Prostate gland (tissue), 2 donors: Measurements from ENCODE around the gene ANKRD50. TPM values are rescaled to one million over a fixed set of nuclear protein-coding genes. Genes with fewer than 3 reads are reported as not detected.
A peak's percentile ranks its signal among the peaks of the same experiment; 100 is the strongest.

Experiments
- DNase-seq: peaks from one replicate; pipeline ENCODE4 v3.0.0-alpha.2; 2019; ENCODE audit warnings: low spot score
- H3K27ac ChIP-seq, 2 donors: fragments of 200-600 bp; sonication (generic); 2 replicates each; pipeline ENCODE4 v1.5.1; 2017 to 2019
- H3K27me3 ChIP-seq: fragments of 200-600 bp; sonication (generic); replicated peaks from 2 replicates; pipeline ENCODE4 v1.5.1; 2019; ENCODE audit not compliant: insufficient read depth
- H3K36me3 ChIP-seq, 2 donors: fragments of 200-600 bp; sonication (generic); 1 replicate in 1 of 2; 2 replicates in 1 of 2; pipeline versions ENCODE4 v1.5.1 to v1.8.1; 2017 to 2019
- H3K4me1 ChIP-seq: fragments of 200-600 bp; sonication (generic); replicated peaks from 2 replicates; pipeline ENCODE4 v1.5.1; 2019
- H3K4me3 ChIP-seq, 2 donors: fragments of 200-600 bp; sonication (generic); 2 replicates each; pipeline ENCODE4 v1.5.1; 2017 to 2019
- H3K9me3 ChIP-seq: fragments of 200-600 bp; sonication (generic); 2 replicates; pipeline ENCODE4 v1.5.1; 2017
- POLR2A ChIP-seq: fragments of 450-650 bp; IDR thresholded peaks from one replicate; pipeline ENCODE4 v1.6.1; 2016; ENCODE audit warnings: antibody characterized with exemption, mild to moderate bottlenecking
- POLR2AphosphoS5 ChIP-seq: sonication (generic); formaldehyde crosslinking; IDR thresholded peaks from one replicate; pipeline ENCODE4 v1.6.1; 2017; ENCODE audit warnings: antibody characterized with exemption
- WGBS: methylation state at CpG from one replicate; pipeline ENCODE4 v1.1.5; 2018; 5-methylcytosine and 5-hydroxymethylcytosine counted together
- intact Hi-C: fragments of 100-400 bp; cut with DNase I; formaldehyde crosslinking; loops from one replicate; pipeline ENCODE4 v1.14.2; 2022
- total RNA-seq, 2 donors: library from RNA; depleted of rRNA; stranded (reverse); fragments of >200 nt; gene quantifications; one replicate each; pipeline ENCODE4 v1.1.0, GENCODE V29; 2016
- TF ChIP-seq, protein P1 (sequence below), 4 experiments: fragments of 200-600 bp in 2 of 4; fragments of 450-650 bp in 2 of 4; sonication (generic) in 2 of 4; IDR thresholded peaks; 1 replicate in 3 of 4; 2 replicates in 1 of 4; pipeline ENCODE4 v1.5.1; 2016 to 2019; ENCODE audit warnings: antibody characterized with exemption in 4 of 4, mild to moderate bottlenecking in 2 of 4, moderate library complexity in 2 of 4

ANKRD50 gene
- total RNA-seq, 2 donors from 2014 or later, result 28.7 to 33.8 TPM

DNA sequence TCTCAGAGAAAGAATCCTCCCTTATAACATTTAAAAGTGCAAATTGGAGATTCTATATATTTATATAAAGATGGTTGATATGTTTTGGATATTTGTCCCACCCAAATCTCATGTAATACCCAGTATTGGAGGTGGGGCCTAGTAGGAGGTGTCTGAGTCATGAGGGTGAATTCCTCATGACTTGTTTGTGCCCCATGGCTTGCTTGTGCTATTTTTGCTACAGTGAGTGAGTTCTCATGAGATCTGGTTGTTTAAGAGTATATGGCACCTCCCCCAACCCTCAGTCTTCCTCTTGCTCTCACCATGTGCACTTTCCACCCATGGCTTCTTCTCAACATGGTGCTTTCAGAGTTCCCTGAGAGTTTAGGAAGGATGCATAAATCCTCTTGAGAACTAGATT is 9.5 kb upstream of the ANKRD50 start:
- H3K9me3 ChIP-seq, result no peaks in the 10 kb centered on the region
- TF ChIP-seq POLR2AphosphoS5, result no peak
- TF ChIP-seq, protein P1, sequence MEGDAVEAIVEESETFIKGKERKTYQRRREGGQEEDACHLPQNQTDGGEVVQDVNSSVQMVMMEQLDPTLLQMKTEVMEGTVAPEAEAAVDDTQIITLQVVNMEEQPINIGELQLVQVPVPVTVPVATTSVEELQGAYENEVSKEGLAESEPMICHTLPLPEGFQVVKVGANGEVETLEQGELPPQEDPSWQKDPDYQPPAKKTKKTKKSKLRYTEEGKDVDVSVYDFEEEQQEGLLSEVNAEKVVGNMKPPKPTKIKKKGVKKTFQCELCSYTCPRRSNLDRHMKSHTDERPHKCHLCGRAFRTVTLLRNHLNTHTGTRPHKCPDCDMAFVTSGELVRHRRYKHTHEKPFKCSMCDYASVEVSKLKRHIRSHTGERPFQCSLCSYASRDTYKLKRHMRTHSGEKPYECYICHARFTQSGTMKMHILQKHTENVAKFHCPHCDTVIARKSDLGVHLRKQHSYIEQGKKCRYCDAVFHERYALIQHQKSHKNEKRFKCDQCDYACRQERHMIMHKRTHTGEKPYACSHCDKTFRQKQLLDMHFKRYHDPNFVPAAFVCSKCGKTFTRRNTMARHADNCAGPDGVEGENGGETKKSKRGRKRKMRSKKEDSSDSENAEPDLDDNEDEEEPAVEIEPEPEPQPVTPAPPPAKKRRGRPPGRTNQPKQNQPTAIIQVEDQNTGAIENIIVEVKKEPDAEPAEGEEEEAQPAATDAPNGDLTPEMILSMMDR (IDR thresholded peaks at IDR 0.05), result no peak
- TF ChIP-seq POLR2A, result no peak
- H3K36me3 ChIP-seq, result no peaks in the 10 kb centered on the region
- no peaks in the 10 kb centered on the region for H3K27me3 ChIP-seq
- H3K4me3 ChIP-seq, result no peak overlapping the region
- DNase-seq, result no peak
- no peaks in the 10 kb centered on the region for H3K4me1 ChIP-seq
- no peak overlapping the region for H3K27ac ChIP-seq
- intact Hi-C loops, result no loop called here

DNA sequence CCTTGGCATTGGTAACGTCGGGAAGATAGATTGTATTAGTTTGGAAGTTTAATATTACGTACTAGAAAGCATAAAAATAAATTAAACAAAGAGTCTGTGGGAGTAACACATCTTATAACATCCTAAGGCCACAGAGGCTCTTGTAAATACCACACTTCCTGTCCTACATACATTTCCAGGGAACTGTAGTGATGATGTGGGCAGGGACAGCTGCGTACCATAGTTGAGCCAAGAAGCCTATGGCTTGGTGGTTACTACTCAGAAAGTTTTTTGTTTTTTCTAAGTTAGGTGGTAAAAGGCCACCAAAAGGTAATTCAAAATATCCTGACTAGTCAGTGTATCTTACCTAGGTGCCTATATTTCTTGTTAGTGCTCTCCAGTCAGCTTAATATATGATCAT is 4.6 kb upstream of the ANKRD50 start:
- intact Hi-C loops, result loop anchor here (10.0 kb wide), 1 partner anchor 392 kb away; no protein-coding TSS in a partner anchor
- TF ChIP-seq POLR2AphosphoS5, result no peak
- no peak for TF ChIP-seq POLR2A
- TF ChIP-seq, protein P1 (IDR thresholded peaks at IDR 0.05), result no peak

DNA sequence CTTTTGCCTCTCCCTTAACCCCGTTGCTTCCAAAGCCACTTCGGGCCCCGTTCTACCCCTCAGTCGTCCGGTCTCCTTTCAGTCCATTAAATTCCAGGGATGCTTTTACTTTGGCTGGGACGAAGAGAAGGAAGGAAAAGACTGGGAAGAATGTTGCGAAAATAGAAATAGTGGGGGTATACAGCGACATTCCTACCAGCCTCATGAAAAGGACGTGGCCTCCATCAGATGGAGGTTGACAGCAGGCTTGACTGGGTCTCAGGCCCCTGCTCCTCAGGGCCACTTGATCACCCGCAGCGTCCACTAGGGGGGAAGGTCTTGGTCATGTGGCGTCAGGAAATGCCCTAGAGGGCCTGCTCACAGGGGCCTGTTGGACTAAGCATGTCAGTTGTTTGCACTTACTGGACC is 657 bp upstream of the ANKRD50 start:
- peak; percentile 13 for DNase-seq
- Histone ChIP-seq H3K4me3 (peak overlapping the region; percentile 86 to 94), H3K9me3 (no peaks in the 10 kb centered on the region), H3K27me3 (no peaks in the 10 kb centered on the region), H3K4me1 (no peaks in the 10 kb centered on the region), H3K27ac (peak overlapping the region; percentile 93 to 96), H3K36me3 (no peaks in the 10 kb centered on the region)
- WGBS, result 6% methylated on average over 12 of the region's 12 CpGs
- intact Hi-C loops, result loop anchor here (10.0 kb wide), 1 partner anchor 388 kb away; no protein-coding TSS in a partner anchor
- TF ChIP-seq POLR2AphosphoS5 (no peak), POLR2A (no peak)
- TF ChIP-seq, protein P1 (IDR thresholded peaks at IDR 0.05), result peak in 3 of 4 experiments; percentile 16 to 47 (median 46)

More for the DNA sequence above, 4.6 kb upstream of the ANKRD50 start:
- no peak overlapping the region for H3K4me3 ChIP-seq
- DNase-seq, result no peak
- no peaks in the 10 kb centered on the region for H3K4me1 ChIP-seq
- H3K36me3 ChIP-seq, result no peaks in the 10 kb centered on the region
- no peaks in the 10 kb centered on the region for H3K9me3 ChIP-seq
- H3K27ac ChIP-seq, result no peak overlapping the region
- no peaks in the 10 kb centered on the region for H3K27me3 ChIP-seq
- WGBS, result 80% methylated on average over 4 of the region's 4 CpGs

DNA sequence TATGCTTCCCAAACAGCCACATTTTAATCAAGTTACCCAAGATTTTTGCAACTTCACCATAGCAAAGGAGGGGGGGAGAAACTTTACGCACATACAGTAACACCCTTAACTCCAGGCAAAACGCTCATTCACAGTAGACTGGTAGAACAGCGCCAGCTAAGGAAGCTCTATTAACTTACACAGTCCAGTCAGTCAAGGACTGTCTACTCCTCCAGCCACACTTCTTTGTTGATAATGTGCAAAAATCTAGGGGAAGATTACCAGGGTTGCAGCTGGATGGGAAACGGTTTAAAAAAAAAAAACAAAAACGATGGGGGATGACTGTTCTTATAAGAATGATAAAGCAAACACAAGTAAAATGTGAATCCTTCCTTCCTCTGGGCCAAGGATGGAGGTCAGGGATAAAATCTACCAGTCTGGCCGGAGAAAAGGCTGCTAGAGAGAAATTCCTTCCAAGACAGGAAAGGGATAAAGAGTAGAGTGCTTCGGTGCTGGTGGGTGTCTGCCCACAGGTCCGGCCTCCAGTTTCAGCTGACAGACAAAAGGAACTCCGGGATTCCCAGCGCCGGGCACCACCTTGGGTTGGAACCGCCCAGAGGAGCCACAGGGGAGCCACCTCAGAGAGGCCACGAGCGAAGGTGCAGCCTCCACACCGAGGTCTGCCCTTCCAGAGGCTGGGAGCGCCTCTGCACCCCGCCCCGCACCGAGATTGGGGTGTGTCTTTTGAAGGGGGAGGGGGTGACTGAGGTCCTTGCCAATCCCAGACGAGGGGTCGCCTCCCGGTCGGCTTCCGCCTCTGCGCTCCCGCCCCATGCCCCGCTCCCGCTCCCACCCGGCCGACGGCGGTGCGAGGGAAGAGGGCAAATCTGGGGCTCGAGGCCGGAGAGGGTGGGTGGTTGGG is 811 bp downstream of the ANKRD50 start:
- H3K36me3 ChIP-seq, result no peaks in the 10 kb centered on the region
- no peaks in the 10 kb centered on the region for H3K4me1 ChIP-seq
- under 1% methylated on average over 31 of the region's 35 CpGs for WGBS
- intact Hi-C loops, result loop anchor here (10.0 kb wide), 1 partner anchor 387 kb away; no protein-coding TSS in a partner anchor
- H3K4me3 ChIP-seq, result peak overlapping the region; percentile 86 to 94
- H3K27me3 ChIP-seq, result no peaks in the 10 kb centered on the region
- TF ChIP-seq, protein P1 (IDR thresholded peaks at IDR 0.05), result peak in 2 of 4 experiments; percentile 8 to 32
- TF ChIP-seq POLR2A (peak; percentile 5), POLR2AphosphoS5 (peak; percentile 50)
- no peaks in the 10 kb centered on the region for H3K9me3 ChIP-seq
- H3K27ac ChIP-seq, result peak overlapping the region; percentile 93 to 96
- DNase-seq, result peak; percentile 57
